ENCODE measurements around the gene DUSP1.

The DUSP1 gene

GRCh38 chr5:172741206-172741582 lies 29.8 kb downstream of the DUSP1 start:
- DNase-seq: no peak

GRCh38 chr5:172740428-172741205 lies 30.4 kb downstream of the DUSP1 start:
- no peak for DNase-seq

GRCh38 chr5:172739375-172739774 lies 31.6 kb downstream of the DUSP1 start:
- no peak for DNase-seq

- no peak for DNase-seq
These were observed 34.4 kb downstream of the DUSP1 start for GRCh38 chr5:172736508-172737135.

- DNase-seq: no peak
These were observed 35.7 kb downstream of the DUSP1 start for GRCh38 chr5:172735141-172735831.

- DNase-seq: no peak
These were observed 37.0 kb downstream of the DUSP1 start for GRCh38 chr5:172733974-172734346.

- no peak for DNase-seq
These were observed 37.6 kb downstream of the DUSP1 start for GRCh38 chr5:172733131-172733973.

GRCh38 chr5:172732201-172732865 lies 38.7 kb downstream of the DUSP1 start:
- no peak for DNase-seq

GRCh38 chr5:172731680-172732074 lies 39.3 kb downstream of the DUSP1 start:
- no peak for DNase-seq

- DNase-seq: no peak
These were observed 39.9 kb downstream of the DUSP1 start for GRCh38 chr5:172730981-172731679.

- no peak for DNase-seq
These were observed 40.8 kb downstream of the DUSP1 start for GRCh38 chr5:172730222-172730621.

- no peak for DNase-seq
These were observed 41.4 kb downstream of the DUSP1 start for GRCh38 chr5:172729588-172729987.

- DNase-seq: no peak
These were observed 42.3 kb downstream of the DUSP1 start for GRCh38 chr5:172728481-172729241.

GRCh38 chr5:172727551-172727950 lies 43.4 kb downstream of the DUSP1 start:
- DNase-seq: no peak

- no peak for DNase-seq
These were observed 44.0 kb downstream of the DUSP1 start for GRCh38 chr5:172726966-172727365.

GRCh38 chr5:172725785-172726184 lies 45.2 kb downstream of the DUSP1 start:
- no peak for DNase-seq

- no peak for DNase-seq
These were observed 45.7 kb downstream of the DUSP1 start for GRCh38 chr5:172725273-172725672.

GRCh38 chr5:172724242-172725183 lies 46.5 kb downstream of the DUSP1 start:
- peak; percentile 48 for DNase-seq

- DNase-seq: peak; percentile 55
These were observed 47.5 kb downstream of the DUSP1 start for GRCh38 chr5:172723508-172723907.

GRCh38 chr5:172722327-172722815 lies 48.6 kb downstream of the DUSP1 start:
- no peak for DNase-seq
